GM19455 (cell line): ENCODE measurements around the gene CDKAL1.

Source experiments
- ATAC-seq: cut with Tn5 transposase; IDR thresholded peaks from one replicate; pipeline ENCODE4 v1.9.1; 2021; ENCODE audit not compliant: unreplicated experiment

CDKAL1 gene

DNA sequence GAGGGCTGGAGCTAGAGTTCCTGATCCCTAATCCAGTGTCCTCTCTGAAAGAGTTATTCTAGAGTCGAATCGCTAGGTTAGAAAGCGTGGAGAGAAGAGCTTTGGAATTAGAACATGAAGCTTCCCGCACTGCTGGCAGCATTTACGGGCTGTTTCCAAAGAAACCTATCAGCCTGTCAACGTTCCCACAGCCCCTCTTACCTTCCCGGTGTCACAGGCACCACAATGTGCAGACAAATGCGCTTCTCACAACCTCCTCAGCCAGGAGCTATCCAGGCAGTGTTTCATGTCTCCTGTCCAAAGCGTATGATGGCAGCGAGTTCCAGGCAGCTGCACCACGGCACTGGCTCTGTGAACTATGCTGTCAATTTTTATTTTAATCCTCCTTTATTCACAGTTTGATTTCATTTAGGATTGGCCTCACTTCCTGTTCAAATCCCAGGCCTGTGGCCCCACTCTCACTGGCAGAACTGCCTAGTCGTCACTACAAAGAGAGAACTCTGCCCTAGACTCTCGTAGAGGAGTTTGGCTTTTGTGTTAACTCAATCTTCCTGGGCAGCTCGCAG is 736.5 kb downstream of the CDKAL1 start:
- ATAC-seq, result no peak

- no peak for ATAC-seq
Observed at GRCh38 chr6:21271428-21272155, 737.3 kb downstream of the CDKAL1 start.

- ATAC-seq, result no peak
Observed at GRCh38 chr6:21273451-21273850, 739.2 kb downstream of the CDKAL1 start.

DNA sequence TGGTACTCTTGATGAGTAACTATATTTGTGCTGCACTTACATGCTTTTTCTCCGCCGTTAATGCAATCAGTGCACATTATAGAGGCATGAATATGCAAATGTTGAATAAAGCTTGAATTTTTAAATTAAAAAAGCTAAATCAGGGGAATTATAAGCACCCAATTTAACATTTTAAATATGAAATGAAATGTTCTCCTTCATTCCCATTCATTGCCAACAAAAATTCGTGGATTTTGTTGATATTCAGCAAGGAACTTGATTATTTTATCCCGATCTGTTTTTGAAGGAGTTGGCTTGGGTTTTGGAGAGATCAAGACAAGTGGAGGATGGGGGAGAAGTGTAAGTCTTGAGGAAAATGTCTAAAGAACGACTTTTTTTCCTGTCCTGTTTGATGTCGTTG is 740.6 kb downstream of the CDKAL1 start:
- no peak for ATAC-seq

DNA sequence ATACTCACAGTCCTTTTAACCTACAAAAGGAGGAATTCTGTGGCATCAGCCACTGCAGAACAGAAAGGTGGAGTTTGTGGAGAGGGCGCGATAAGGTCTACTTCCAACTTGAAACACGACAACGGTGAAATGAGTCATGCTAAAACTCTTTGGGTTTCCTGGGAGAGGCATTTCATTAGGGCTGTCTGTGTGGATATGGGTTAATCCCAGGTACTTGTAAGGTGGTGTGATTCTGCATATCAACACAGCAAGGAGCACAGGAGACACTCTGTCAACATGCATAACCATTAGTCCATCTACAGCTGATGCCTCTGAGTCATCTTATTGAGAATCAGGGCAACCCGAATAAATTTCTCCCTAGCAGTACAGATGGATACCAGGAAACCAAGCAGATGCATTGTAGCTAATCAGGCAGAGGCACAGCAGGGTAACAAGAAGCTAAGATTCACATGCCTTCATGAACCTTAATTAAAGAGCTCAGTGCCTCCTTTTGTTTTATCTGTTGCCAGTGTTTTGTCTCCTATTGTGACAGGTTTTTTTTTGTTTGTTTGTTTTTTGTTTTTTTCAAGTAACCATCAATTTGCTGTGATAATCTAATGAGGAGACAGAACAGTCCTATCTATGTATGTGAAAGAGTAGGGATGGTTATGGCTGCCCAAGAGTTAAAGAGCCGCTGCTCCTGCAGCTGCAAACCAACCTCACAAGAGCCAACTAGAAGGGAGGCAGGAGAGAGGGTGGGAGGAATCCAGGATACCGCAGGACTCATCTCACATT is 743.5 kb downstream of the CDKAL1 start:
- ATAC-seq, result no peak

DNA sequence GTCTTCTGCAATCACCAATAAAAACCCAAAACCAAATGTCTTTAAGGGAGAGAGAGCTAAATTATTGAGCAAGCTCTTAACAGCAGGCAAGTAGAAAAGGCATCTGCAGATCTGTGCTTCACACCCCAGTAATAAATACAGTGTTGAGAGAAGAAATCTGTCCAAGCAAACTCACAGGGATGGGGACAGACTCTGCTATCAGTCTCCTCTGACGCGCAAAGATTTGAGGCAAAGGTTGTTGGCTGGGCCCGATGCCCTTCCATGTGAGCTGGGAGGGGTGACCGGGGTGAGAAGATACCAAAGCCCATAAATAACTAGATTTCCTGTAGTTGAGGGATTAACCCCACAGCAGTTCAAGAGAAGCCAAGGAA is 744.1 kb downstream of the CDKAL1 start:
- no peak for ATAC-seq

DNA sequence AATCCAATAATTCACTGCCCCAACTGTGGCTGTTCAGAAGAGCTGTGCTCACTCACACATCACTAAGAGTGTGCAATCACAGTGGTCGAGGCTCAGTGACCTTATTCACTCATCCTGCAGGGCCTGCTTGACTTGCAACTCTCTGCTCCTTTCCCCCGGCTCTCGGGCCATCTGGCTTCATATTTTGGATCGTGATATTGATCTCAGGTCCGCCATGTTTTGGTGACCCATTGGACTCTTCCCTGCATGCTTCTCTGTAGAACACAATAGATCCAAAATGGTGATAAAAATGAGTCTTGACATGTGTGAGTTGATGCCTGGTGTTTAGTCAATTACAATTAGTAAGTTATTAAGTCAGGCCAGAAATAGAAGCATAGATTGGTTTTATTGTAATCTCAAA is 745.4 kb downstream of the CDKAL1 start:
- ATAC-seq, result no peak

DNA sequence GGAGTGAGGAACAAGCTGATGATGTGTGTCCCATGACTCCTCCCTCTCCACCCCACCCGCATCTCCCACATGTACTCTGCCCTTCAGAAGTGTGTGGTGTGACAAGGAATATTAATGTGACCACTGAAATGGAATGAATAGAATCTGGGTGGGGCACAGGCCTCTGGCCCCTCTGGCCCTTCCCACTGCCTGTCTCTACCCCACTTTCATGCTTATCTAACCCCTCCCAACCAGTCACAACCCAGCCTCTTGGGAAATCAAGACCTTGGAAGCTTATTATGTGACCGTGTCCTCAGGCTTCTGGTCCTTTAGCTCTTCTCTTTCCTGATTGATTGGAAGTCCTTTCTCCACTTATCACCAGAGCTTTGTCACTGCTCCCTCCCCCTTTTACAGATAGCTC is 747.1 kb downstream of the CDKAL1 start:
- ATAC-seq, result no peak
